ENCODE measurements around the gene PPP2R2D. TPM values are rescaled to one million over a fixed set of nuclear protein-coding genes. Genes with fewer than 3 reads are reported as not detected.

PPP2R2D gene
- total RNA-seq, 1 experiment from 2014 or later = 40.3 TPM

DNA sequence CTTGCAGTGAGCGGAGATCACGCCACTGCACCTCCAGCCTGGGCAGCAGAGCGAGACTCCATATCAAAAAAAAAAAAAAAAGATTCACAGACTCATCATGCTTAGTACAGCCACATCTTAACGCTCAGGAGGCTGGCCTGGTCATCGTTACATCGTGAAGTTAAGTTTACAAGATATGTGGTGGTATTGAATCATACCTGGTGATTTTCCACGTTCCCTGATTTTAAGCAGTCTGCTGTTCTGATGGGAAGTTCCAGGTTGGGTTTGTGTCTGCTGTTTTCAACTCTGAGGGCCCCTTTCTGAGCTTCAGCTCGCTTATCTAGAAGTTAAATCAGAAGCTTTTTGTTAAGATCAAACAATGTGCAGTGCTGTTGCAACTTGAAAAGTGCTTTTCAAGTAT is 6.9 kb downstream of the PPP2R2D start:
- Histone ChIP-seq H3K79me2 (ENCODE audit: low read length) (peaks cover 99% of the 10 kb centered on the region), H2AFZ (ENCODE audit: low read length) (no peak overlapping the region), H3K9me3 (ENCODE audit: low read length) (no peaks in the 10 kb centered on the region), H3K27ac (ENCODE audit: low read length) (no peak overlapping the region), H3K4me1 (ENCODE audit: insufficient read depth, low read length) (peaks cover 41% of the 10 kb centered on the region), H3K27me3 (ENCODE audit: low read length) (no peaks in the 10 kb centered on the region), H3K4me3 (ENCODE audit: low read length) (no peak overlapping the region), H3K36me3 (ENCODE audit: low read depth, low read length) (peaks cover 16% of the 10 kb centered on the region; the same call in 1 of the 2 replicates), H3K9me2 (replicated peaks; ENCODE audit: low read length) (no peaks in the 10 kb centered on the region), H3F3A (ENCODE audit: low read length, unreplicated experiment) (no peaks in the 10 kb centered on the region), H3K9ac (ENCODE audit: low read length) (no peak overlapping the region), H3K4me2 (ENCODE audit: low read length) (peak overlapping the region; percentile 29; the same call in 1 of the 2 replicates), H4K20me1 (ENCODE audit: low read length) (peaks cover 53% of the 10 kb centered on the region)
- DNase-seq (no peak), ATAC-seq (peak; percentile 55)
- TF ChIP-seq EZH2phosphoT487 (IDR thresholded peaks at IDR 0.05; ENCODE audit: borderline replicate concordance, low read length) (no peak), EZH2 (IDR thresholded peaks at IDR 0.05; ENCODE audit: low read length, unreplicated experiment) (no peak)
- TF ChIP-seq, protein P1, sequence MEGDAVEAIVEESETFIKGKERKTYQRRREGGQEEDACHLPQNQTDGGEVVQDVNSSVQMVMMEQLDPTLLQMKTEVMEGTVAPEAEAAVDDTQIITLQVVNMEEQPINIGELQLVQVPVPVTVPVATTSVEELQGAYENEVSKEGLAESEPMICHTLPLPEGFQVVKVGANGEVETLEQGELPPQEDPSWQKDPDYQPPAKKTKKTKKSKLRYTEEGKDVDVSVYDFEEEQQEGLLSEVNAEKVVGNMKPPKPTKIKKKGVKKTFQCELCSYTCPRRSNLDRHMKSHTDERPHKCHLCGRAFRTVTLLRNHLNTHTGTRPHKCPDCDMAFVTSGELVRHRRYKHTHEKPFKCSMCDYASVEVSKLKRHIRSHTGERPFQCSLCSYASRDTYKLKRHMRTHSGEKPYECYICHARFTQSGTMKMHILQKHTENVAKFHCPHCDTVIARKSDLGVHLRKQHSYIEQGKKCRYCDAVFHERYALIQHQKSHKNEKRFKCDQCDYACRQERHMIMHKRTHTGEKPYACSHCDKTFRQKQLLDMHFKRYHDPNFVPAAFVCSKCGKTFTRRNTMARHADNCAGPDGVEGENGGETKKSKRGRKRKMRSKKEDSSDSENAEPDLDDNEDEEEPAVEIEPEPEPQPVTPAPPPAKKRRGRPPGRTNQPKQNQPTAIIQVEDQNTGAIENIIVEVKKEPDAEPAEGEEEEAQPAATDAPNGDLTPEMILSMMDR (conservative IDR thresholded peaks at IDR 0.05; ENCODE audit: low read depth, low read length) = no peak
- ChIA-PET CTCF (no interaction called here), POLR2A (ENCODE audit: unreplicated experiment) (no interaction called here)
- no TSS peak for BruUV-seq (replicated peaks)
- intact Hi-C loops (cut with micrococcal nuclease) = loop anchor here (2.0 kb wide), 1 partner anchor 17 kb away; no protein-coding TSS in a partner anchor

DNA sequence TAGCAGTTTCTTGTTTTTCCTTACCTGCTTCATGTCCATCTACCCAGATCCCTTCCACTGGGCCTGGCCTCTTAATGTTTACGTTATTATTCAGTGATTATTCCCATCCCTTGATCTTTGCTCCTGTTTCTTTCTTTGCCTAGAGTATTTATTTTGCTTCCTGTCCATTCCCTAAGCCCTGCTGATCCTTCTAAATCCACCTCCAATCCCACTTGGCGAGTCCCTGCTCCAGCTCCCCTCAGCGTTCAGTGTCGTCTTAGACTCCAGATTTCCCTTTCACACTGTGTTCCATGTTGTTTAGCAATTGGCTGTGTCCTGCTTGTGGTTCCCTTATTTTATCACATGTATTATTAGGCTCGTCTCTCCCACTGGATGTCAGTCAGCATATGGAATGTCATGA is 7.3 kb downstream of the PPP2R2D start:
- TF ChIP-seq, protein P1 (conservative IDR thresholded peaks at IDR 0.05; ENCODE audit: low read depth, low read length) = no peak
- TF ChIP-seq EZH2phosphoT487 (IDR thresholded peaks at IDR 0.05; ENCODE audit: borderline replicate concordance, low read length) (no peak), EZH2 (IDR thresholded peaks at IDR 0.05; ENCODE audit: low read length, unreplicated experiment) (no peak)
- no peak overlapping the region for H2AFZ ChIP-seq (ENCODE audit: low read length)
- no peaks in the 10 kb centered on the region for H3K9me3 ChIP-seq (ENCODE audit: low read length)
- H3K9ac ChIP-seq (ENCODE audit: low read length) = no peak overlapping the region
- no peaks in the 10 kb centered on the region for H3K9me2 ChIP-seq (replicated peaks; ENCODE audit: low read length)
- H4K20me1 ChIP-seq (ENCODE audit: low read length) = peaks cover 55% of the 10 kb centered on the region
- H3K4me1 ChIP-seq (ENCODE audit: insufficient read depth, low read length) = peaks cover 37% of the 10 kb centered on the region
- CTCF ChIA-PET = no interaction called here
- H3F3A ChIP-seq (ENCODE audit: low read length, unreplicated experiment) = no peaks in the 10 kb centered on the region
- H3K36me3 ChIP-seq (ENCODE audit: low read depth, low read length) = peaks cover 16% of the 10 kb centered on the region; the same call in 1 of the 2 replicates
- peaks cover 99% of the 10 kb centered on the region for H3K79me2 ChIP-seq (ENCODE audit: low read length)
- intact Hi-C loops (cut with micrococcal nuclease) = loop anchor here (2.0 kb wide), 1 partner anchor 17 kb away; no protein-coding TSS in a partner anchor
- H3K4me2 ChIP-seq (ENCODE audit: low read length) = peak overlapping the region; percentile 29; the same call in 1 of the 2 replicates
- H3K4me3 ChIP-seq (ENCODE audit: low read length) = no peak overlapping the region
- POLR2A ChIA-PET (ENCODE audit: unreplicated experiment) = no interaction called here
- no TSS peak for BruUV-seq (replicated peaks)
- ATAC-seq (peak; percentile 57), DNase-seq (no peak)
- no peaks in the 10 kb centered on the region for H3K27me3 ChIP-seq (ENCODE audit: low read length)
- H3K27ac ChIP-seq (ENCODE audit: low read length) = no peak overlapping the region

DNA sequence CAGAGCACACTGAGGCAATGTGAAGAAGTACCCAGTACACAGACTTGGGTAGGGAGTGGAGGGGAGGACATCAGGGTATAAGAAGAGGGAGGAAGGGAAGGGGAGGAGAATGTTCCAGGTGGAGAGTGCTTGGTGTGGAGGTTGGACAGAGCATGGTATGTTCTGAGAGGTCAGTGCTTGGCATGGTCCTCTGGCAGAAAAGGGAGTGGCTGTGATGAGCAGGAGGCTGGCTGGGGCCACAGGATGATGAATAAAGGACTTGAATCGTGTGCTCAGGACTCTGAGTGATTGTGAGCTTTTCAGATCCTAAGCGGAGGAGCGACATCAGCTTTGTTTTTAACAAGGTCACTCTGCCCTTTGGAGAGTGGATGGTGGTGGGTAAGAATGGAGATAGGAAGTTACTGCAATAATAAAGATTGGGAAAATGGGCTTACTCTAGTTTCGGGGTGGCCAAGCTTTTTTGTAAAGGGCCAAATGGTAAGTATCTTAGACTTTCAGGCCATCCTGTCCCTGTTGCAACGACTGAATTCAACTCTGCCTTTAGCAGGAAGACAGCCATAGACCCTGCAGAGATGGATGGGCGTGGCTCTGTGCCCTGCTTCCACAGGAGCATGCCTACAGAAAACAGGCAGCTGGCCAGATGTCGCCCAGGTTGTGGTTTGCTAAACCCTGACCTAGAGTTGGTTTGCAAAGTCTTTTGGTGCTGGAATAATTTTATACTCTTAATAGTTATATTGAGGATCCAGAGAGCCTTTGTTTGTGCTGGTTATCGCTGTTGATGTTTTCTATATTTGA is 8.4 kb downstream of the PPP2R2D start:
- ATAC-seq = no peak

More for the DNA sequence above, 8.4 kb downstream of the PPP2R2D start:
- H3K9me3 ChIP-seq (ENCODE audit: low read length) = no peaks in the 10 kb centered on the region
- peak; percentile 4 for DNase-seq
- ChIA-PET CTCF (no interaction called here), POLR2A (ENCODE audit: unreplicated experiment) (no interaction called here)
- intact Hi-C loops (cut with micrococcal nuclease) = loop anchor here (2.0 kb wide), 1 partner anchor 16 kb away; no protein-coding TSS in a partner anchor
- no peak overlapping the region for H3K4me2 ChIP-seq (ENCODE audit: low read length)
- BruUV-seq (replicated peaks) = no TSS peak
- H3K79me2 ChIP-seq (ENCODE audit: low read length) = peaks cover 99% of the 10 kb centered on the region
- no peak overlapping the region for H3K4me3 ChIP-seq (ENCODE audit: low read length)
- H3K27ac ChIP-seq (ENCODE audit: low read length) = no peak overlapping the region
- no peak overlapping the region for H2AFZ ChIP-seq (ENCODE audit: low read length)
- H3K36me3 ChIP-seq (ENCODE audit: low read depth, low read length) = peaks cover 16% of the 10 kb centered on the region; the same call in 1 of the 2 replicates
- peaks cover 39% of the 10 kb centered on the region for H3K4me1 ChIP-seq (ENCODE audit: insufficient read depth, low read length)
- H4K20me1 ChIP-seq (ENCODE audit: low read length) = peaks cover 64% of the 10 kb centered on the region
- no peaks in the 10 kb centered on the region for H3K27me3 ChIP-seq (ENCODE audit: low read length)
- TF ChIP-seq, protein P1 (conservative IDR thresholded peaks at IDR 0.05; ENCODE audit: low read depth, low read length) = no peak
- TF ChIP-seq EZH2phosphoT487 (IDR thresholded peaks at IDR 0.05; ENCODE audit: borderline replicate concordance, low read length) (no peak), EZH2 (IDR thresholded peaks at IDR 0.05; ENCODE audit: low read length, unreplicated experiment) (no peak)
- no peaks in the 10 kb centered on the region for H3K9me2 ChIP-seq (replicated peaks; ENCODE audit: low read length)
- H3F3A ChIP-seq (ENCODE audit: low read length, unreplicated experiment) = no peaks in the 10 kb centered on the region
- no peak overlapping the region for H3K9ac ChIP-seq (ENCODE audit: low read length)

Data from PC-3 (cell line).